GM23338 (cell line): Measurements from ENCODE around the gene KDM4B. TPM values are rescaled to one million over a fixed set of nuclear protein-coding genes. Genes with fewer than 3 reads are reported as not detected.
A peak's percentile ranks its signal among the peaks of the same experiment; 100 is the strongest.

Experiments used
- ATAC-seq: fragments of 200-7000 bp; cut with Tn5 transposase; 3 replicates; pipeline ENCODE4 v1.9.1; 2020
- DNase-seq: peaks from one replicate; pipeline ENCODE4 v3.0.0-alpha.2; 2015; ENCODE audit warnings: low spot score
- H2AFZ ChIP-seq: fragments of 200-600 bp; sonication (generic); 2 replicates; pipeline ENCODE4 v1.8.0; 2016; ENCODE audit warnings: antibody characterized with exemption, mild to moderate bottlenecking, moderate library complexity
- H3F3A ChIP-seq: fragments of 200-600 bp; sonication (generic); replicated peaks from 2 replicates; pipeline ENCODE4 v1.8.0; 2017; ENCODE audit warnings: antibody characterized with exemption, mixed run types, low read depth
- H3K27ac ChIP-seq: fragments of 200-600 bp; sonication (generic); 2 replicates; pipeline ENCODE4 v1.6.1; 2016; ENCODE audit warnings: low read depth
- H3K27me3 ChIP-seq: fragments of 200-600 bp; sonication (generic); 2 replicates; pipeline ENCODE4 v1.8.0; 2016; ENCODE audit warnings: mild to moderate bottlenecking, mixed run types, moderate library complexity; ENCODE audit not compliant: insufficient read depth
- H3K36me3 ChIP-seq: fragments of 200-600 bp; sonication (generic); 2 replicates; pipeline ENCODE4 v1.8.0; 2016; ENCODE audit warnings: mild to moderate bottlenecking; ENCODE audit not compliant: insufficient read depth
- H3K4me1 ChIP-seq: fragments of 200-600 bp; sonication (generic); 2 replicates; pipeline ENCODE4 v1.8.0; 2016; ENCODE audit warnings: mild to moderate bottlenecking, moderate library complexity; ENCODE audit not compliant: insufficient read depth
- H3K4me2 ChIP-seq: fragments of 200-600 bp; sonication (generic); 2 replicates; pipeline ENCODE4 v1.7.1; 2017; ENCODE audit warnings: mixed run types
- H3K4me3 ChIP-seq: fragments of 200-600 bp; sonication (generic); 2 replicates; pipeline ENCODE4 v1.6.1; 2016; ENCODE audit warnings: mixed run types
- H3K79me2 ChIP-seq: fragments of 200-600 bp; sonication (generic); replicated peaks from 2 replicates; pipeline ENCODE4 v1.8.0; 2017; ENCODE audit warnings: mild to moderate bottlenecking; ENCODE audit not compliant: insufficient read depth
- H3K9me2 ChIP-seq: fragments of 200-600 bp; sonication (generic); 2 replicates; pipeline ENCODE4 v1.8.0; 2017; ENCODE audit not compliant: insufficient read depth
- H4K20me1 ChIP-seq: fragments of 200-600 bp; sonication (generic); replicated peaks from 2 replicates; pipeline ENCODE4 v1.8.0; 2017; ENCODE audit warnings: mild to moderate bottlenecking; ENCODE audit not compliant: insufficient read depth
- H3K27ac Mint-ChIP-seq: 2 replicates; pipeline ENCODE4 v1.8.0; 2020; ENCODE audit warnings: inconsistent platforms, mild to moderate bottlenecking, moderate library complexity, mixed read lengths
- H3K27me3 Mint-ChIP-seq: 3 replicates; pipeline ENCODE4 v1.8.0; 2022; ENCODE audit warnings: low read depth, mild to moderate bottlenecking, moderate library complexity, mixed read lengths, inconsistent platforms; ENCODE audit not compliant: insufficient read depth, poor library complexity
- H3K36me3 Mint-ChIP-seq: 3 replicates; pipeline ENCODE4 v1.8.0; 2021; ENCODE audit warnings: low read depth, mild to moderate bottlenecking, inconsistent platforms, moderate library complexity, mixed read lengths
- H3K4me1 Mint-ChIP-seq: 3 replicates; pipeline ENCODE4 v1.8.0; 2020; ENCODE audit warnings: mild to moderate bottlenecking, inconsistent platforms, mixed read lengths
- H3K4me3 Mint-ChIP-seq: 3 replicates; pipeline ENCODE4 v1.8.0; 2021; ENCODE audit warnings: moderate library complexity, mild to moderate bottlenecking, inconsistent platforms, mixed read lengths
- H3K9me3 Mint-ChIP-seq: 3 replicates; pipeline ENCODE4 v1.8.0; 2020; ENCODE audit warnings: moderate library complexity, mild to moderate bottlenecking, inconsistent platforms, mixed read lengths
- CREB1 ChIP-seq: fragments of 250-450 bp; sonication (Bioruptor Pico); IDR thresholded peaks from 2 replicates; pipeline ENCODE4 v1.5.0; 2020; ENCODE audit warnings: low read depth, mild to moderate bottlenecking, moderate library complexity
- CTCF ChIP-seq, 2 experiments: fragments of 200-600 bp in 1 of 2; sonication (generic) in 1 of 2; conservative IDR thresholded peaks; 2 replicates each; pipeline versions ENCODE4 v1.5.1 to v1.6.1; 2016 to 2017; ENCODE audit warnings: antibody characterized with exemption in 2 of 2, low read depth in 2 of 2, mild to moderate bottlenecking in 2 of 2, moderate library complexity in 1 of 2
- ETS1 ChIP-seq: IDR thresholded peaks from 2 replicates; pipeline ENCODE4 v1.6.1; 2016; ENCODE audit warnings: antibody characterized with exemption
- EZH2 ChIP-seq: fragments of 200-600 bp; sonication (generic); IDR thresholded peaks from one replicate; pipeline ENCODE4 v1.8.0; 2017; ENCODE audit warnings: antibody characterized with exemption, mild to moderate bottlenecking, low read depth; ENCODE audit not compliant: unreplicated experiment
- EZH2phosphoT487 ChIP-seq: fragments of 200-600 bp; sonication (generic); IDR thresholded peaks from one replicate; pipeline ENCODE4 v1.8.1; 2018; ENCODE audit warnings: antibody characterized with exemption; ENCODE audit not compliant: unreplicated experiment
- JUNB ChIP-seq: IDR thresholded peaks from one replicate; pipeline ENCODE4 v1.6.1; 2016; ENCODE audit warnings: antibody characterized with exemption; ENCODE audit not compliant: unreplicated experiment
- NANOG ChIP-seq: IDR thresholded peaks from 2 replicates; pipeline ENCODE4 v1.6.1; 2016; ENCODE audit warnings: antibody characterized with exemption, borderline replicate concordance
- POLR2AphosphoS5 ChIP-seq: IDR thresholded peaks from 2 replicates; pipeline ENCODE4 v1.6.1; 2016; ENCODE audit warnings: antibody characterized with exemption, low read depth
- REST ChIP-seq: IDR thresholded peaks from one replicate; pipeline ENCODE4 v1.6.1; 2018; ENCODE audit warnings: antibody characterized with exemption; ENCODE audit not compliant: unreplicated experiment
- STAT1 ChIP-seq: IDR thresholded peaks from one replicate; pipeline ENCODE4 v1.6.1; 2016; ENCODE audit warnings: antibody characterized with exemption; ENCODE audit not compliant: unreplicated experiment
- ZNF114 ChIP-seq: fragments of 250-450 bp; sonication (Bioruptor Pico); IDR thresholded peaks from 2 replicates; pipeline ENCODE4 v1.5.0; 2020; ENCODE audit warnings: mild to moderate bottlenecking, moderate library complexity
- ZNF331 ChIP-seq: fragments of 250-450 bp; sonication (Bioruptor Pico); IDR thresholded peaks from 2 replicates; pipeline ENCODE4 v1.5.0; 2020; ENCODE audit warnings: low read depth, mild to moderate bottlenecking, moderate library complexity
- polyA plus RNA-seq: library from polyadenylated mRNA; unstranded; fragments of >200 nt; fragmentation: Nextera tagmentation; extraction: Ambion mirVana; gene quantifications from 2 replicates; pipeline ENCODE4 v1.2.1, GENCODE V29; 2016
- total RNA-seq: library from RNA; depleted of rRNA; stranded (reverse); fragments of >200 nt; shearing (Covaris generic); gene quantifications from 2 replicates; pipeline ENCODE4 v1.2.3, GENCODE V29; 2014

Gene KDM4B
- total and polyA plus RNA-seq, 2 experiments from 2014 or later: 9.1 to 27.6 TPM

GRCh38 chr19:5045029-5045428 is 76.1 kb downstream of the KDM4B start:
- Histone ChIP-seq H3F3A (no peaks in the 10 kb centered on the region), H3K4me3 (no peak overlapping the region), H2AFZ (no peak overlapping the region), H3K4me1 (no peaks in the 10 kb centered on the region), H3K4me2 (no peak overlapping the region), H3K9me2 (no peaks in the 10 kb centered on the region), H4K20me1 (no peaks in the 10 kb centered on the region; the same call in 1 of the 2 replicates), H3K27ac (no peak overlapping the region), H3K27me3 (no peaks in the 10 kb centered on the region), H3K79me2 (no peaks in the 10 kb centered on the region), H3K36me3 (no peaks in the 10 kb centered on the region)
- peaks cover 3% of the 10 kb centered on the region; the same call in 2 of the 3 replicates for H3K4me1 Mint-ChIP-seq
- H3K27ac Mint-ChIP-seq: peak overlapping the region; percentile 24; the same call in 1 of the 2 replicates
- DNase-seq (no peak), ATAC-seq (no peak)
- H3K9me3 Mint-ChIP-seq: no peaks in the 10 kb centered on the region
- peaks cover 6% of the 10 kb centered on the region for H3K27me3 Mint-ChIP-seq
- H3K36me3 Mint-ChIP-seq: peaks cover 14% of the 10 kb centered on the region; the same call in 1 of the 3 replicates
- no peak overlapping the region for H3K4me3 Mint-ChIP-seq
- TF ChIP-seq STAT1 (no peak), REST (no peak), NANOG (no peak), CTCF (conservative IDR thresholded peaks at IDR 0.05; ENCODE audit: low read depth in 2 of 2) (no peak), POLR2AphosphoS5 (no peak), ZNF331 (CRISPR knock-in tag) (no peak), ZNF114 (CRISPR knock-in tag) (no peak), EZH2 (no peak), CREB1 (CRISPR knock-in tag) (no peak), JUNB (no peak), EZH2phosphoT487 (no peak), ETS1 (no peak)
